Activated CD4-positive, alpha-beta T cell treated with anti-CD3 and anti-CD28 coated beads, Interleukin-2, amount 50 U/mL, for 24 hours (primary cell): ENCODE measurements around the gene ALLC.

Source experiments
- DNase-seq, 2 donors: peaks; one replicate each; pipeline ENCODE4 v3.0.0-alpha.2; 2020; ENCODE audit warnings: low read depth in 1 of 2, low spot score in 1 of 2

Gene ALLC

GRCh38 chr2:3675687-3676086, 17.7 kb downstream of the ALLC start:
- DNase-seq: no peak

GRCh38 chr2:3677436-3677835, 19.4 kb downstream of the ALLC start:
- no peak for DNase-seq

- no peak for DNase-seq
Measured at GRCh38 chr2:3678212-3678611, 20.2 kb downstream of the ALLC start.

- no peak for DNase-seq
Measured at GRCh38 chr2:3679180-3679579, 21.2 kb downstream of the ALLC start.

GRCh38 chr2:3679616-3680393, 21.8 kb downstream of the ALLC start:
- DNase-seq: no peak

GRCh38 chr2:3680548-3681345, 22.7 kb downstream of the ALLC start:
- DNase-seq: no peak

GRCh38 chr2:3681625-3682024, 23.6 kb downstream of the ALLC start:
- DNase-seq: no peak

GRCh38 chr2:3682811-3683210, 24.8 kb downstream of the ALLC start:
- no peak for DNase-seq

GRCh38 chr2:3683748-3684454, 25.9 kb downstream of the ALLC start:
- DNase-seq: no peak

GRCh38 chr2:3689998-3690748, 32.2 kb downstream of the ALLC start:
- no peak for DNase-seq

GRCh38 chr2:3692375-3692774, 34.4 kb downstream of the ALLC start:
- DNase-seq: no peak

GRCh38 chr2:3696545-3696944, 38.5 kb downstream of the ALLC start:
- no peak for DNase-seq

GRCh38 chr2:3701071-3701470, 43.1 kb downstream of the ALLC start:
- DNase-seq: no peak

- DNase-seq: no peak
Measured at GRCh38 chr2:3703236-3703756, 45.3 kb downstream of the ALLC start, which contains the start of gene DCDC2C. DCDC2C (plus strand) TSS chr2:3703575; CDS start chr2:3703752, 177 bp downstream.

GRCh38 chr2:3703757-3704355, 45.9 kb downstream of the ALLC start:
- no peak for DNase-seq

GRCh38 chr2:3704692-3705091, 46.7 kb downstream of the ALLC start:
- DNase-seq: no peak

GRCh38 chr2:3705782-3706181, 47.8 kb downstream of the ALLC start:
- no peak for DNase-seq

- DNase-seq: no peak
Measured at GRCh38 chr2:3706892-3707291, 48.9 kb downstream of the ALLC start.

- DNase-seq: no peak
Measured at GRCh38 chr2:3708576-3708975, 50.6 kb downstream of the ALLC start.

GRCh38 chr2:3709225-3709624, 51.2 kb downstream of the ALLC start:
- no peak for DNase-seq
